Fibroblast of skin of right quadriceps (primary cell): ENCODE data around the gene DERL3.
"Not testable (repeated sequence)": the region's sequence is repeated elsewhere in the genome, so short reads cannot be mapped to it uniquely, and the experiment has no call there.

Source experiments
- DNase-seq: peaks from one replicate; pipeline ENCODE4 v3.0.0-alpha.2; 2013

The DERL3 gene

DNA sequence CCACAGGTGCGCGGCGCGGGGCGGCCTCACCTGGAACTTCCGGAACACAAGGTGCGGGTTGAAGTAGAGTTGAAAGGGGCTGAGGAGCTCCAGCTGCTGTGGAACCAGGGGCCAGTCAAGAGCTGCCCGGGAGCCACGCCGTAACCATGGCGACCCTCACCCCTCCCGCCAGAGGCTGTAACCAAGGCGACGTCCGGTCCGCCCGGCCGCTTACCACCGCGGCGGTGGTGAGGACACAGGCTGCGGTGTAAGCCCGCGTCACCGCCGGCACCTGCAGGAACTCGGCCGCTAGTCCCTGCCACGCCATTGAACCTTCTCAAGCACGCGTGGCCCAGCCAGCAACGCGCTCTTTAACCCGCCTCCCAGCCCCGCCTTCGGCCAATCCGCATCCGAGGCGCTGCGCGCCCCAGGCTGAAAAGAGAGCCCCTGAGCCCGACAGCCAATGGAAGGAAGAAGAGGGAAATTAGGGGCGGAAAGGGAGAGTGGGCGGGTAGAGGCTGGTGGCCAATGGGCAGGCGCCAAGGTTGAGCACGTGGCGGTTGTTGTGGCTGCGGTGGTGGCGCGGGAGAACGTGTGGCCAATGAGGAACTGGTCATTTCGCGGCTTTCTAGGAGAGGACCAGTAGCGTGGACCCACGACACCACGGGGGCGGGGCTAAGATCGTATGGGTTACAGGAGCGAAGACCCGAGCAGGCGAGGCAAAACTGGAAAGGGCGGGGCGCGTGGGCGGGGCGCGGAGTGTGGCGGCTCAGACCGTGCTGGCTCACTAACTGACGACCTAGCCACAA lies at the start of gene DERL3:
TSS of gene DERL3 (minus strand) at position 326 of the 788 bp plus-strand sequence. CDS start at position 307, 19 bp downstream.
- DNase-seq = peak; percentile 95

DNA sequence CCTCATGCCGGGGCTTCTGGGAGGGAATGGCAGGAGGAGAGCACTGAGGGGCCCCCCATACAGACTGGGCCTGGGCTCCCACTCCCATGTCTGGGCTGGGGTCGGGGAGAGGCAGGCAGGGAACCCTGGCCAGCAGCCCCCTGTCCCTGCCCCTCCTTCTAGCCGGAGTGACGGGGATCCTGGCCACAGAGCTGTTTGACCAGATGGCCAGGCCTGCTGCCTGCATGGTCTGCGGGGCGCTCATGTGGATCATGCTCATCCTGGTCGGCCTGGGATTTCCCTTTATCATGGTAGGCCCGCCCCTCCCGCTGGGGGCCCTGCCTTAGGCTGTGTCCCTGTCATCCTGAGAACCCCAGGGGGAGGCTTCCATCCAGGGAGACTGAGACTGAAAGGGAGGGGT lies 45.3 kb upstream of the DERL3 start:
- no peak for DNase-seq

DNA sequence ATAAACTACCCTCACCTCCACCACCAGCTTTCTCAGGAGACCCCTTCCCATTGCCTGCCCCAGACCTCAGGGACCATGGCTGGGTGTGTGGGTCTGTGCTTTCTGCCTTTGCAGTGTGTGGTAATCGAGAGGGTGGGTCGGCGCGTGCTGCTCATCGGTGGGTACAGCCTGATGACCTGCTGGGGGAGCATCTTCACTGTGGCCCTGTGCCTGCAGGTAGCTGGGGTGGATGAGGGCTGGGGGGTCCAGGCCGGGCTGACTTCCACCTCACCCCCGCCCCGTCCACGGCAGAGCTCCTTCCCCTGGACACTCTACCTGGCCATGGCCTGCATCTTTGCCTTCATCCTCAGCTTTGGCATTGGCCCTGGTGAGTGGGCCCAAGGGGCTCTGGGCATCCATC lies 44.9 kb upstream of the DERL3 start:
- no peak for DNase-seq

DNA sequence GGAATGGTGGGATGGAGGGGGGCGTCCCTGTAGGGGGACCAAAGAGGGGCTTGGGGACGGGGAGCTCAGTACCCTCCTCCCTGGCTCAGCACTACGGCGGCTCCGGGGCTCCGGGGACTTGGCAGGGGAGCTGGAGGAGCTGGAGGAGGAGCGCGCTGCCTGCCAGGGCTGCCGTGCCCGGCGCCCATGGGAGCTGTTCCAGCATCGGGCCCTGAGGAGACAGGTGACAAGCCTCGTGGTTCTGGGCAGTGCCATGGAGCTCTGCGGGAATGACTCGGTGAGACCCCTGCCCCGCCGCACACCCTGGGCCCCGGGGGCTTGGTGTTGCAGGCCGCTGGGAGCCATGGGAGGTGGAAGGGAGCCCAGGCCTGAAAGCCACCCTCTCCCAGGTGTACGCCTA lies 43.6 kb upstream of the DERL3 start:
- DNase-seq = no peak

DNA sequence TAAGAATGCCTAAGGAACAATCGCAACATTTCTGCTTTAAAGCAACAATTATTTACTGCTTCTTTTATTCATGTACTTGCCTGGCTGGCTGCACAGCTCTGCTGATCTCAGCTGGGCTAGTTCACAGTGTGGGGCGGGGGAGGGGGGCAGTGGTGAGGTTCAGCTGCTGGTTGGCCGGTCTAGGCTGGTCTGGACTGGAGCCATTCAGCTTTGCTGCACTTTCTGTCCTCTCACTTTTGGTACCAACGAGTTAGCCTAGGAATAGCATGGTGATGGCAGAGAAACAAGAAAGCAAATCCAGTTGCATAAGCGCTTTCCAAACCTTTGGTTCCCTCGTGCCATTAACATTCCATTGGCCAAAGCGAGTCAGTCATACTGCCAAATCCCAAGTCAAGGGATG lies 39.4 kb upstream of the DERL3 start:
- DNase-seq = no peak

DNA sequence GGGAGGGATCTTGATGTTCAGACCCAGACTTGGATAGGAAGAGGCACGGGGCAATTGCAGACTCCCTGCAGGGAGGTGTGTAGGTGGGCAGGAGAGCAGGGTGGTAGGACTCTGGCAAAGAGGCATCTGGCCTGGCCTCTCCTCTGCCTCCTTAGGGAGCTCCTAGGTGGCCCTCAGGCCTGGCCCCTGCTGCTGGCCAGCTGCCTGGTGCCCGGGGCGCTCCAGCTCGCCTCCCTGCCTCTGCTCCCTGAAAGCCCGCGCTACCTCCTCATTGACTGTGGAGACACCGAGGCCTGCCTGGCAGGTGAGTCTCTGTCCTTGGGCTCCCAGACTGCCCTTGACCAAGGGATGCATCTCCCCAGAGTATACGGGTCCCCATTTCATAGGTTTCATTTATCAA lies 38.8 kb upstream of the DERL3 start:
- no peak for DNase-seq

DNA sequence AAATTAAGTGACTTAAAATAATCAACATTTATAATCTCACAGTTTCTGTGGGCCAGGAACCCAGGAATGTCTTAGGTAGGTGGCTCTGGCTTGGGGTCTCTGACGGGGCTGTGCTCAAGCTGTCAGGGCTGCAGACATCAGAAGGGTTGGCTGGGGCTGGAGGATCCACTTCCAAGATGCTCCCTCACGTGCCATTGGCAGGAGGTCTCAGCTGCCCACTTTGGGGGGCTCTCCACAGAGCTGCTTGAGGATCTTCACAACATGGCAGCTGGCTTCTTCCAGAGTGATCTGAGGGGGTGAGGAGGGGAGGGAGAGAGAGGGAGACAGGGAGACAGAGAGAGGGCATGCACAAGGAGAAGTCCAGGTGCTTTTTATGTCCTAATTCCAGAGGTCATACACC lies 37.0 kb upstream of the DERL3 start:
- DNase-seq = no peak

DNA sequence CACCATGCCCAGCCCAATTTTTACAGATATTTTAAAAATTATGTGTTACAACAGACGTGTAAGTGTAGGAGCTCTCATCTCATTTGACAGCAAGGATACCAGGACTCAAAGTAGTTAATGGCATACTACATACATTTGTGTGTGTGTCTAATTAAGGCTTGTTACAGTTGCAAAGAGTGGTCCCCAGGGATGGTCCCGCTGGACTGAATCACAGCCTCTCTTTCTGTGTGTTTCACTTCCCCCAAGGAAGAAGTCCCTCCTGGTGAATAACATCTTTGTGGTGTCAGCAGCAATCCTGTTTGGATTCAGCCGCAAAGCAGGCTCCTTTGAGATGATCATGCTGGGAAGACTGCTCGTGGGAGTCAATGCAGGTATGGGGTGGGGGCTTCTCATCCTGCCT lies 36.1 kb upstream of the DERL3 start:
- DNase-seq = peak; percentile 22

DNA sequence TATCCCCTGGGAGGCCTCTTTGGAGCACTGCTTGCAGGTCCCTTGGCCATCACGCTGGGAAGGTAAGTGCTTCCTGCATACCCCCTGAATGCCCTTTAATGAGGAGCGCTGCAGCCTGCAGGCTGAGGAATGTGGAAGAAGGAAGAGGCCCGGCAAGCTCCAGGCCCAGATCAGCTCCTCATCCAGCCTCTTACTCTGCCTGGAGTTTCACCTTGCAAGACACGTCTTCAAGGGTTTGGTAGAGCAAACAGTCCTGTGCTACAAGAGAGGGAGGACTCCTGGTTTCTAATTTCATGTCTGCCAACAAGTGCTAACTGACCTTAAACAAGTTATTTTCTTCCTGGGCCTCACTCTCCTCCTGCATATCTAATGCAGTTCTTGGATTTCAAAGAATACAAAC lies 29.8 kb upstream of the DERL3 start:
- DNase-seq = no peak

DNA sequence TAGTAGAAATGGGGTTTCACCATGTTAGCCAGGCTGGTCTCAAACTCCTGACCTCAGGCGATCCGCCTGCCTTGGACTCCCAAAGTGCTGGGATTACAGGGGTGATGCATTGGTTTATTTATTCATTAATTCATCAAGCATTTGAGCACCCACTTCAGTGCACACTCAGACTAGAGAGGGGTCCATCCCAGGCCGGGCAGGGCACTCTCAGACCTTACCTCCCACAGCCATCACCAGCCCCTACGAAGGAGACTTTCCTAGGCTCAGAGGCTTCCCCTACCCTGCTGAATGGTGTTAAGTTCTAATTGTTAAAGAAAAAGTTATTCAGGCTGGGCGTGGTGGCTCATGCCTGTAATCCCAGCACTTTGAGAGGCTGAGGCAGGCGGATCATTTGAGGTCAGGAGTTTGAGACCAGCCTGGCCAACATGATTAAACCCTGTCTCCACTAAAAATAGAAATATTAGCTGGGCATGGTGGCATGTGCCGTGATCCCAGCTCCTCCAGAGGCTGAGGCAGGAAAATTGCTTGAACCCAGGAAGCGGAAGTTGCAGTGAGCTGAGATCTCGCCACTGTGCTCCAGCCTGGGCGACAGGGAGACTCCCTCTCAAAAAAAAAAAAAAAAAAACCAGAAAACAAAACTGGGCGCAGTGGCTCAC lies 25.8 kb upstream of the DERL3 start:
- not testable (repeated sequence) for DNase-seq

DNA sequence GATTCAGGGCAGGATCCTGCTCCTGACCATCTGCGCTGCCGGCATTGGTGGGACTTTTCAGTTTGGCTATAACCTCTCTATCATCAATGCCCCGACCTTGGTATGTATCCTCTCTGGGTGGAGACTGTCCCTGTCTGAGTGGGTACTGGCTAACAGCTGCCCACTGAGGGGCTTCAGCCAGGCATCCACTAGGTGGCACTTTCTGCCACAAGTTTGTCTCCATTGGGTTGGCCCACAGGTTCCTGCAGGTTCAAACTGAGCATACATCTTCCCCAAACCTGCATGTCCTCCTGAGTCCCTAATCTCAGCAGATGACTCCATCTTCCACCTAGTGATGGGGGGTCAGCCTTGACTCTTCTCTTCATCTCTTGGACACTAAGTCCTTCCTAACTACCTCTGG lies 23.3 kb upstream of the DERL3 start:
- DNase-seq = peak; percentile 39

DNA sequence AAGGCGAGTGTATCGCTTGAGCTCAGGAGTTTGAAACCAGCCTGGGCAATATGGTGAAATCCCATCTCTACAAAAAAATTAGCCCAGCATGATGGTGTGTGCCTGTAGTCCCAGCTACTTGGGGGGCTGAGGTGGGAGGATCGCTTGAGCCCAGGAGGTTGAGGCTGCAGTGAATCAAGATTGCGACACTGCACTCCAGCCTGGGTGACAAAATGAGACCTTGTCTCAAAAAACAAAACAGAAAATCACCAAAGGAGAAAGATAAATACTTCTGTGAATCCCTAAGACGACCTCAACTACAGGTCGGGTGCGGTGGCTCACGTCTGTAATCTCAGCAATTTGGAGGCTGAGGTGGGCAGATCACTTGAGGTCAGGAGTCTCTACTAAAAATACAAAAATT lies 21.4 kb upstream of the DERL3 start:
- DNase-seq = not testable (repeated sequence)

DNA sequence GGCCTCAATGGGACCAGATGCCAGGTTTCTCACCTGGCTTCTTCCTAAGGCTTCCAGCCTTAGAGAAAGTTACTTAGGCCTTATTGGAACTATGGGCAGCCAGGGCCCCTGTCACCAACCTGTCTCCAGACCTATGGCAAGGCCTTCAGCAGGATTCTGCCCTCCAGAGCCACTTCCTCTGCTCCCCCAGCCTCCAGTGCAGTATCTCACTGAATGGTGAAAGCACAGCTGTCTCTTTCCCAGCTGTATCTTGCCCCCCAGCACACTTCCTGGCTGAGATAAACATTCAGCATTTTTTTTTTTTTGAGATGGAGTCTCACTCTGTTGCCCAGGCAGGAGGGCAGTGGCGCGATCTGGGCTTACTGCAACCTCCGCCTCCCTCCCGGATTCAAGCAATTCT lies 20.4 kb upstream of the DERL3 start:
- no peak for DNase-seq

DNA sequence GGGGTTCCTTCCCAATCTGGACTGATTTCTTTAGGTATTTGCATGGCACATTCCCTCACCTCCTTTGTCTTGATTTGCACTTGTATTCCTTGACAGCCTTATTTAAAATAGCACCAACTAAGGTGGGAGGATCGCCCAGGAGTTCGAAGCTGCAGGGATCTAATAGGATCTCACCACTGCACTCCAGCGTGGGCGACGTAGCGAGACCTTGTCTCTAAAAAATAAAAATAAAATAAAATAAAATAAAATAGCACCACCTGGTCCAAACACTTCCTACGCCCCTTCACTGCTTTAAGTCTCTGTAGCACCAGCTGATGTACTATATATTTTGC lies 19.6 kb upstream of the DERL3 start:
- DNase-seq = no peak

DNA sequence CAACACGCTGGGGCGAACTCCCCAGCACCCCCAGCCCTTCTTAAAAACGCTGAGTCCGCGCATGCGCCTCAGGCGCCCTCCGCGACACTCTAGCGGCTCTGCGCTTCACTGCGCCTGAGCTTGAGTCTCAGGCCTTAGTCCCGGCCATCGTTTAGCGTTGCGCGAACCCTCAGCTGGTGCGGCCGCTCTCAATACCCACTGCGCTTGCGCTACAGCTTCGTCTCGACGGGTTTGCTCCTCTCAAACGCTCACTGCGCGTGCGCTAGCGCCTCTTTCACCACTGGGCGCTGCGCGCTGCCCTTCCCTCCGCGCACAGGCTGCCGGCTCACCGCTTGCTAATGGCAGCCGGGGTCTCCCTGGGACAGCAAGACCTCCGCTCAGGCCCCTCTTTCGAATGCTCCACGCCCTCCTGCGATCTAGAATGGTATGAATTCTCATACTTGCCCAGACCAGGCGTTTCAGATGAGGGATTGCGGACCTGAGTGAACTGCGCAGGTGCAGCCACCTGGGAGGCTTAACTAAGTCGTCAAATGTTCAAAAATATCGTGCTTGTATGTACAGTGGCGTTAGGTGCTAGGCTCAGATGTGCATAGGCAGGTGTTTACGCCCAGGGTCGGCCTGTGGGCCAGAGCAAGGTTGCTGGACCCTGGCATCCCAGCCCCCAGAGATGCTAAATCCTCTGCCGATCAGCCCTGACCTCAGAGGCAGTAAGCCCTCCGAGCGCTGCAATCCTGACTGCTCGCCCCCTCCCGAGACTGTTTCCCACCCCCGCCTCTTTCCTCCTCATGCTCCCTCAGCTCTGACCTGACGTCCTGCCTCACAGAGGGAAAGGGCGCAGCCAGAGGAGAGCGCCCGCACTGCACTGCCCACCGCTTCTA lies 19.0 kb upstream of the DERL3 start, which contains the start of gene SLC2A11:
TSS of gene SLC2A11 (plus strand) at position 270 of the 878 bp plus-strand sequence. CDS start at position 395, 125 bp downstream.
- peak; percentile 97 for DNase-seq

DNA sequence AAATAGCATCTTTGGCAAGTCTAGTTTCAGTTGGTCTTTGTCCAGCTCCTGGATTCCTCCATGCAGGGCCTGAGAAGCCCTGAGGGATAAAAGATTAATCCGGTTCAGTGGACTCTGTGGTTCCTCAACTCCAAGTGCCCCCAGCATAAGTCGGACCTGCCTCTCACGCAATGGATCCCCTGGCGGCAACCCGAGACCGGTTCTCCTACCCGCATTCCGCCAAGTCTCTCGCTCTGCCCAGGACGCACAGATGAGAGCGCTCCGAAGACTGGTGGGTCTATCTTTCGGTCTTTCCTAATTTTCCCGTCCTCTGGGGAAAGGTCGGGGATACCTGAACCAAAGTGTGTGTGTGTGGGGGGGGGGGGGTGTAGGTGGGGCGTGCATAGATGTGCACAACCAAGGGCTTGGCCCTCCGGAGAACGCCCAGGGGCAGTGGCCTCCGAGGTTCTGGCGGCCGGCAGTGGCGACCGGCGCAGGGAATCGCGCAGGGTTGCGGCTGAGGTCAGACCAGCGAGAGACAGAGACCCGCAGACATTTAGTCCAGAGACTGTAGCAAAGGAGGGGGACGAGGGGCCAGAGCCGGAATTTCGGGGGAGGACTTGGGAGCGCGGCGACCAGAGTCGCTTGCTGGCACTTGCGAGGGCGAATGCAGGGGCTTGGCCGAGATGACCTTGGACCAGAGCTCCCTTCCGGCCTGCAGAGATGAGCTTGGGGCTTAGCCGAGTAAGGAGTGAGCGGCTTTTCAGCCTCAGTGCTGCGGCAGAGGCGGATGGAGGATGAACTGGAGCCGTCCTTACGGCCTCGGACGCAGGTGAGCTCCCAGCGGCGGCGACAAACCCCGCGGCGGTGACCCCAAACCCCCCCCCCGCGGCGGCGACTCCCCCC lies 18.2 kb upstream of the DERL3 start:
- DNase-seq = peak; percentile 32

DNA sequence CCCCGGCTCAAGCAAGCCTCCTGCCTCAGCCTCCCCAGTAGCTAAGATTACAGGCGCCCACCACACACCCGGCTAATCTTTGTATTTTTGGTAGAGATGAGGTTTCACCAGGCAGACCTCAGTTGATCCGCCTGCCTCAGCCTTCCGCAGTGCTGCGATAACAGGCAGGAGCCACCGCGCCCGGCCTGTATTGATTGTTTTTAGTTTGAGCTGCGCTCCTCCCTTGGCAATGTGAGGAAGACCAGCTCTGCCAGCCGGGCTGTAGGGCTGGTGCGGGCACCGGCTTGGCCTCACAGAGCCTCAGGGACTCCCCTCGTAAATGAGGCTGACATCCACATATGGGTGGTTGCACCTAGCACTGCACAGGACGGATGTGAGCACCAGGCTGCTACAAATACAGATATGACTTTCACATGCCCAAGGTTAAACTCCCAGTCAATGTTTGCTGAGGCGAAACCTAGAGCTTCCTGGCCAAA lies 11.4 kb upstream of the DERL3 start:
- no peak for DNase-seq

DNA sequence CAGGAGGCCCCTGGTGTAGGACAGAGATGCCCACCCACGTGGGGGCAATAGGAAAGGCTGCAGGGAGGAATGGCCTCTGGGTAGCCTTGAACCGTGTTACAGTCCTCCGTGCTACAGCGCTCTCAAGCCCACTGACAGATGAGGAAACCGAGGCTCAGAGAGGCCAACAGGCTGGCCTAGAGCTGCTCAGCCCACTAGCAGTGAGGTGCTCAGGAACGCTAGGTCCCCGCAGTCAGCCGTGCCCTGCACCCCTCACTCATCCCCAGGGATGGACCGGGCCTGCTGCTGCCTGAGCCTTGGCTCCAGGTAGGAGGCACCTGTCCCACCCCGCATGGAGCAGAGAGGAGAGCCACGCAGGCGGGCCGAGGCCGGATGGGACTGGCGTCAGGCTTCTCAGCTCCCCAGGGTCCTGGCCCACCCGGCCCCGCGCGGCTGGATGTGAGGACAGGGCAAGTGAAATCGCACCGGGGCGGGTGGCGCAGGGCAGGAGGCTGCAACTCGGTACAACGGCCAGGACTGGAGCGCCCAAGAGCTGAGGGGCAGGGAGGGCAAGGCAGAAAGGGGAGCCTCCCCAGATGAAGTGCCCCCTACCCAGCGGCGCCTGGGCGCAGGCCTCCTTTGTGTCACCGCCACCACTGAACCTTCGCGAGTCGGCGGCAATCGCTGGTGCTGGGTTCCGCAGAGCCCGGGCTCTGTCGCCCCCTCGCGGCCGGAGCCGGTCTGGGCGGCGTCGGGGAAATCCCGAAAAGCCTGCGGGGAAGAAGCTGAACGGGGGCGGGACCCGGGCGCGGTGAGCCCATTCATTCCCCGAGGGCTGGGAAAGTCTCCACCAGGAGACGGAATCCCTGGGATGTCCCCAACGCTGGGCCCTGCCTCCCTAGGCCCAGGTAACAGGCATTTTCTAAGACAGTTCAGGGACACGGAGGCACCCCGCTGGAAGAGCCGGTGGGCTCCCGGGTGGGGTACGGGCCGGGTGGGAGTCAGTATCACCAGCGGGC lies 10.5 kb upstream of the DERL3 start:
- peak; percentile 68 for DNase-seq

DNA sequence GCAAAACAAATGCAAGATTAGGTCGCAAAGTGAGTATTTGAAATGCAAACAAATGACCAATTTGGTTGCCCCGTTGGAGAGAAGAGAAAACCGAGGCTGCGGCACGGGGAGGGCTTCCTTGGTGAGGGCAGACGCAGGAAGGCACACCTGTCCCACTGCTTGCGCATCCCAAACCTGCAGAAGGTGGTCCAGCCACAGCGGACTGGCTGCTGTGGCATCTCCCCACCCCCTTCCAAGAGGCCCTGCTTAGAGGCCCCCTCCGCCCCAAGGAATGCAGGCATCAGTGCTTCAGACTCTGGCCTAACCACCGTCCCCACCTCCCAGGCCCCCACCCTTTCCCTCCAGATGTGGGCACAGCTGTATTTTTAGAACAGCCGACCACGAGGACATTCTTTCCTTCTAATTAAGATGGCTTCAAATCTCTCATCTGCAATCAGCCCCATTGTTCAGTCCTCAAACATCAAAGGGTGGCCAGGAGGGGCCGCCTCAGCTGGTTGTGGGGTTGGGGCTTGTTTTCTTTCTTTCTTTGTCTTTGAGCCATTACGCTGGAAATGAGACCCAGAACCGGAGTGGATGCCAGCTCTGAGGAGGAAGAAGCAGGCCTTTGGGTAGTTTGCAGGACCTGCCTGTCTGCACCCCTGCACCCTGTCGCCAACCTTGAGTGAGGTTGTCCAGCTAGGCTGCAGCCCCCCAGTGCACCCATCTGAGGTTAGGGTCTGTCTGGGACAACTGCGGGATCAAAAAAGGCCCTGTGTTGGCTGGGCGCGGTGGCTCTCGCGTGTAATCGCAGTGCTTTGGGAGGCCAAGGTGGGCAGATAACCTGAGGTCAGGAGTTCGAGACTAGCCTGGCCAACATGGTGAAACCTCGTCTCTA lies 9.4 kb upstream of the DERL3 start:
- no peak for DNase-seq

DNA sequence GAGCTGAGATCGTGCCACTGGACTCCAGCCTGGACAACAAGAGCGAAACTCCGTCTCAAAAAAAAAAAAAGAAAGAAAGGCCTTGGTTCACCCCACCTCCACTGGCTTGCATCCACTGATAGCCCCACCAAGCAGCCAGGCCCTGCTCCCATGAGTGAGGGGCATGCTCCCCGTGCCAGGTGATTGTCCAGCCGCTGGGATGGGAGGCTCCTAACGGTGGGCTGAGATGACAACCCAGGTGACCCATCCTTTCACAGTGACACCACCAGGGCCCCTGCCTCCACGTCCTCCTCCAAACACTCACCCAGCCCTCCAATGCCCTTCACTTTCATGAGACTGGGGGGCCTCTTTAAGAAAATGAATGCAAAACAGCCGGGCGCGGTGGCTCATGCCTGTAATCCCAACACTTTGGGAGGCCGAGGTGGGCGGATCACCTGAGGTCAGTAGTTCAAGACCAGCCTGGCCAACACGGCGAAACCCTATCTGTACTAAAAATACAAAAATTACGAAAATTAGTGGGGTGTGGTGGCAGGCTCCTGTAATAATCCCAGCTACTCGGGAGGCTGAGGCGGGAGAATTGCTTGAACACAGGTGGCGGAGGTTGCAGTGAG lies 8.6 kb upstream of the DERL3 start:
- DNase-seq = no peak
